Endothelial cell of umbilical vein (primary cell): ENCODE data around the gene GPRIN2. TPM values are rescaled to one million over a fixed set of nuclear protein-coding genes. Genes with fewer than 3 reads are reported as not detected.
"Not testable (repeated sequence)": the region's sequence is repeated elsewhere in the genome, so short reads cannot be mapped to it uniquely, and the experiment has no call there.

Experiments
- BruUV-seq: library from RNA; stranded (reverse); fragments of 400-500 nt; replicated peaks from 2 replicates; lab custom pipeline; 2021; lab: Mats Ljungman, UMichigan
- CTCF ChIA-PET: fragments of 300-600, 350-600 bp; sonication (Branson Sonifier 250); formaldehyde crosslinking; loops from one replicate; lab custom pipeline; 2021; ENCODE audit warnings: antibody characterized with exemption, inconsistent platforms; lab: Charles Lee
- POLR2A ChIA-PET: fragments of 300-600, 350-600 bp; sonication (Branson Sonifier 250); formaldehyde crosslinking; loops from one replicate; lab custom pipeline; 2021; ENCODE audit warnings: antibody characterized with exemption, inconsistent platforms; lab: Charles Lee
- DNase-seq: peaks from one replicate; pipeline ENCODE4 v3.0.0-alpha.2; 2011; ENCODE audit warnings: low read depth, low spot score
- FAIRE-seq: peaks from 2 replicates; lab custom pipeline; 2011; peaks lifted over from hg19 to GRCh38; lab: Jason Lieb, UNC
- H2AFZ ChIP-seq: 2 replicates; pipeline ENCODE4 v1.6.0; 2012; ENCODE audit warnings: low read depth, low read length, control low read depth, inconsistent platforms
- H3K27ac ChIP-seq: 2 replicates; pipeline ENCODE4 v1.5.1; 2011; ENCODE audit warnings: low read depth, mild to moderate bottlenecking, control low read depth, low read length, moderate library complexity; ENCODE audit not compliant: insufficient read depth
- H3K27me3 ChIP-seq, 2 experiments: 2 replicates each; pipeline versions ENCODE4 v1.6.0 to v1.6.1; 2011; ENCODE audit warnings: low read length in 2 of 2, mixed read lengths in 1 of 2; ENCODE audit not compliant: control insufficient read depth in 2 of 2, insufficient read depth in 2 of 2
- H3K36me3 ChIP-seq, 2 experiments: 2 replicates in 1 of 2; 3 replicates in 1 of 2; pipeline ENCODE4 v1.5.1; 2011; ENCODE audit warnings: low read length in 2 of 2, mild to moderate bottlenecking in 1 of 2, moderate library complexity in 1 of 2; ENCODE audit not compliant: control insufficient read depth in 2 of 2, insufficient read depth in 2 of 2; ENCODE audit errors: extremely low read depth in 1 of 2
- H3K4me1 ChIP-seq: 3 replicates; pipeline ENCODE4 v1.5.1; 2011; ENCODE audit warnings: mild to moderate bottlenecking, low read length; ENCODE audit not compliant: control insufficient read depth, insufficient read depth; ENCODE audit errors: extremely low read depth
- H3K4me2 ChIP-seq: 2 replicates; pipeline ENCODE4 v1.6.1; 2011; ENCODE audit warnings: low read length, control low read depth, mixed read lengths; ENCODE audit not compliant: insufficient read depth
- H3K4me3 ChIP-seq, 3 experiments: fragments of 200-600 bp in 1 of 3; sonication (generic), shearing (Covaris generic) in 1 of 3; replicated peaks in 1 of 3; 2 replicates each; pipeline ENCODE4 v1.5.1; 2011 to 2016; ENCODE audit warnings: control low read depth in 3 of 3, low read length in 3 of 3, mild to moderate bottlenecking in 2 of 3, inconsistent platforms in 1 of 3, low read depth in 1 of 3, moderate library complexity in 1 of 3; ENCODE audit not compliant: insufficient read depth in 1 of 3
- H3K79me2 ChIP-seq: 2 replicates; pipeline ENCODE4 v1.6.0; 2012; ENCODE audit warnings: low read length, inconsistent platforms; ENCODE audit not compliant: control insufficient read depth, insufficient read depth
- H3K9ac ChIP-seq: replicated peaks from 2 replicates; pipeline ENCODE3; 2011; ENCODE audit warnings: low read length, control low read depth; ENCODE audit not compliant: insufficient read depth; ENCODE audit errors: extremely low read depth
- H3K9me1 ChIP-seq: replicated peaks from 3 replicates; pipeline ENCODE4 v1.6.0; 2011; ENCODE audit warnings: mild to moderate bottlenecking, low read length; ENCODE audit not compliant: control insufficient read depth, insufficient read depth; ENCODE audit errors: extremely low read depth
- H3K9me3 ChIP-seq: replicated peaks from 2 replicates; pipeline ENCODE4 v1.5.1; 2012; ENCODE audit warnings: low read length, inconsistent platforms; ENCODE audit not compliant: control insufficient read depth, insufficient read depth
- H4K20me1 ChIP-seq: replicated peaks from 2 replicates; pipeline ENCODE3; 2011; ENCODE audit warnings: mild to moderate bottlenecking, low read length; ENCODE audit not compliant: control insufficient read depth, insufficient read depth; ENCODE audit errors: extremely low read depth
- dilution Hi-C: fragments of 300-500 bp; cut with MboI; formaldehyde crosslinking; loops from one replicate; pipeline ENCODE4 v1.15.0; 2019; ENCODE audit warnings: low sequenced_read_pairs; ENCODE audit not compliant: extremely low pct_ligation_motif_present
- intact Hi-C: fragments of 100-400 bp; cut with micrococcal nuclease; formaldehyde crosslinking; loops from one replicate; pipeline ENCODE4 v1.10.0; 2022
- polyA plus RNA-seq, 4 experiments: library from polyadenylated mRNA; depleted of rRNA in 3 of 4; stranded (reverse) in 3 of 4; unstranded in 1 of 4; fragments of >200 nt; gene quantifications; 2 replicates each; pipeline versions ENCODE4 v1.2.1 to v1.2.3, GENCODE V29; 2011 to 2012; ENCODE audit warnings: missing spikeins in 1 of 4
- total RNA-seq: library from RNA; stranded (reverse); gene quantifications from 2 replicates; pipeline ENCODE4 v1.2.3, GENCODE V29; 2021

Gene GPRIN2
- total and polyA plus RNA-seq, 2 donors (not counting 3 experiments of a cell fraction or from before 2014, with no cell fraction given), result not detected

DNA sequence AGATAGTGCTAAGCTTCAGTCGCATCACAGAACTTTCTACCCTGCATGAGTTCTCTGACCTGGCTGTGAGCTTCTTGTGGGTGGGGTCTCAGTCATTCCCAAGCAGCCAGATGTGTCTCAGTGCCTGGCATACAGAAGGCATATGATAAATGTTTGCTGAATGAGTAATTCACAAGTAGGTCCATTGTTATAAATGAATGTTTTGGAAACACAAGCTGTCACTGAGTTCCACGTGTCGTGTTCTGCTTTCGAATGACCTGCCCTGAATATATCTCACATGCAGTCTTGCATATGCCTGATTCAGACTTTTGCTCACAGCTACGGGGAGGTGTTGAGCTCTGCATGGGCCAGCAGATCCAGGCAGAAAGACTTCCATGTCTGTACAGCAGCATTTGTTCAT, 44.5 kb downstream of the GPRIN2 start:
- FAIRE-seq, intact Hi-C loops, DNase-seq, H3K4me2 ChIP-seq, H4K20me1 ChIP-seq, H3K9me3 ChIP-seq, H3K4me3 ChIP-seq, POLR2A ChIA-PET, BruUV-seq, H2AFZ ChIP-seq, H3K79me2 ChIP-seq, CTCF ChIA-PET, H3K27ac ChIP-seq, H3K27me3 ChIP-seq, H3K9ac ChIP-seq, H3K4me1 ChIP-seq, H3K36me3 ChIP-seq, dilution Hi-C loops, H3K9me1 ChIP-seq: not testable (repeated sequence)

Other genes with a start within 250 kb of the GPRIN2 start
- gene ANXA8L1, start 180.9 kb downstream of the GPRIN2 start, total RNA-seq, result not detected in 2 replicates
- gene ANXA8L1, start 180.9 kb downstream of the GPRIN2 start, polyA plus RNA-seq, result not detected in 2 replicates
- gene NPY4R, start 90.7 kb downstream of the GPRIN2 start, total RNA-seq, result not detected in 2 replicates
- gene NPY4R, start 90.7 kb downstream of the GPRIN2 start, polyA plus RNA-seq, result not detected in 2 replicates
- 0.65 and 0.75 TPM in 2 replicates for gene SYT15, start 22.5 kb upstream of the GPRIN2 start, total RNA-seq
- gene SYT15, start 22.5 kb upstream of the GPRIN2 start, polyA plus RNA-seq, result 0.50 and 0.65 TPM in 2 replicates